Panc1 (cell line): ENCODE data around the gene PSMB1.

ENCODE experiments used
- CTCF ChIP-seq: fragments of 450-650 bp; IDR thresholded peaks from 2 replicates; pipeline ENCODE4 v1.5.1; 2017; ENCODE audit warnings: mild to moderate bottlenecking
- POLR2AphosphoS5 ChIP-seq: IDR thresholded peaks from 2 replicates; pipeline ENCODE4 v1.6.1; 2012; ENCODE audit warnings: mild to moderate bottlenecking, low read depth, low read length, moderate library complexity
- SIN3A ChIP-seq: IDR thresholded peaks from 2 replicates; pipeline ENCODE4 v1.6.1; 2012; ENCODE audit warnings: low read depth, mild to moderate bottlenecking, low read length, moderate library complexity, borderline replicate concordance; ENCODE audit not compliant: insufficient read depth
- TF ChIP-seq, protein P1 (sequence below), 2 experiments: IDR thresholded peaks; 2 replicates each; pipeline ENCODE4 v1.6.1; 2011 to 2012; ENCODE audit warnings: low read depth in 2 of 2, control low read depth in 1 of 2, low read length in 1 of 2, mild to moderate bottlenecking in 1 of 2, moderate library complexity in 1 of 2; ENCODE audit not compliant: insufficient read depth in 1 of 2

- TF ChIP-seq CTCF (no peak), POLR2AphosphoS5 (no peak), SIN3A (no peak)
- TF ChIP-seq, protein P1, sequence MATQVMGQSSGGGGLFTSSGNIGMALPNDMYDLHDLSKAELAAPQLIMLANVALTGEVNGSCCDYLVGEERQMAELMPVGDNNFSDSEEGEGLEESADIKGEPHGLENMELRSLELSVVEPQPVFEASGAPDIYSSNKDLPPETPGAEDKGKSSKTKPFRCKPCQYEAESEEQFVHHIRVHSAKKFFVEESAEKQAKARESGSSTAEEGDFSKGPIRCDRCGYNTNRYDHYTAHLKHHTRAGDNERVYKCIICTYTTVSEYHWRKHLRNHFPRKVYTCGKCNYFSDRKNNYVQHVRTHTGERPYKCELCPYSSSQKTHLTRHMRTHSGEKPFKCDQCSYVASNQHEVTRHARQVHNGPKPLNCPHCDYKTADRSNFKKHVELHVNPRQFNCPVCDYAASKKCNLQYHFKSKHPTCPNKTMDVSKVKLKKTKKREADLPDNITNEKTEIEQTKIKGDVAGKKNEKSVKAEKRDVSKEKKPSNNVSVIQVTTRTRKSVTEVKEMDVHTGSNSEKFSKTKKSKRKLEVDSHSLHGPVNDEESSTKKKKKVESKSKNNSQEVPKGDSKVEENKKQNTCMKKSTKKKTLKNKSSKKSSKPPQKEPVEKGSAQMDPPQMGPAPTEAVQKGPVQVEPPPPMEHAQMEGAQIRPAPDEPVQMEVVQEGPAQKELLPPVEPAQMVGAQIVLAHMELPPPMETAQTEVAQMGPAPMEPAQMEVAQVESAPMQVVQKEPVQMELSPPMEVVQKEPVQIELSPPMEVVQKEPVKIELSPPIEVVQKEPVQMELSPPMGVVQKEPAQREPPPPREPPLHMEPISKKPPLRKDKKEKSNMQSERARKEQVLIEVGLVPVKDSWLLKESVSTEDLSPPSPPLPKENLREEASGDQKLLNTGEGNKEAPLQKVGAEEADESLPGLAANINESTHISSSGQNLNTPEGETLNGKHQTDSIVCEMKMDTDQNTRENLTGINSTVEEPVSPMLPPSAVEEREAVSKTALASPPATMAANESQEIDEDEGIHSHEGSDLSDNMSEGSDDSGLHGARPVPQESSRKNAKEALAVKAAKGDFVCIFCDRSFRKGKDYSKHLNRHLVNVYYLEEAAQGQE (IDR thresholded peaks at IDR 0.05; ENCODE audit: insufficient read depth in 1 of 2, low read depth in 2 of 2, low read length in 1 of 2), result no peak
Measured at GRCh38 chr6:170545405-170545804, 7.7 kb downstream of the PSMB1 start.
